ENCODE data around the gene PBX4.

PBX4 gene

DNA sequence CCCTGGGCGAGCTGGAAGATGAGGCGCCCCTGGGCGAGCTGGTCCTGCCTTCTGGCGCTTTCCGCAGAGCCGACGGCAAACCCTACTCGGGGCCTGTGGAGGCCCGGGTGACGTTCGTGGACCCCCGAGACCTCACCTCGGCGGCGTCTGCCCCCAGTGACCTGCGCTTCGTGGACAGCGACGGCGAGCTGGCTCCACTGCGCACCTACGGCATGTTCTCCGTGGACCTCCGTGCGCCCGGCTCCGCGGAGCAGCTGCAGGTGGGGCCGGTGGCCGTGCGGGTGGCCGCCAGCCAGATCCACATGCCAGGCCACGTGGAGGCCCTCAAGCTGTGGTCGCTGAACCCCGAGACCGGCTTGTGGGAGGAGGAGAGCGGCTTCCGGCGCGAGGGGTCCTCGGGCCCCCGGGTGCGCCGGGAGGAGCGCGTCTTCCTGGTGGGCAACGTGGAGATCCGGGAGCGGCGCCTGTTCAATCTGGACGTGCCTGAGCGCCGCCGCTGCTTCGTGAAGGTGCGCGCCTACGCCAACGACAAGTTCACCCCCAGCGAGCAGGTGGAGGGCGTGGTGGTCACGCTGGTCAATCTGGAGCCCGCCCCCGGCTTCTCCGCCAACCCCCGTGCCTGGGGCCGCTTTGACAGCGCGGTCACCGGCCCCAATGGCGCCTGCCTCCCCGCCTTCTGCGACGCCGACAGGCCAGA, 74.1 kb downstream of the PBX4 start:
- H3K27ac ChIP-seq = no peak overlapping the region
- TF ChIP-seq, protein P1, sequence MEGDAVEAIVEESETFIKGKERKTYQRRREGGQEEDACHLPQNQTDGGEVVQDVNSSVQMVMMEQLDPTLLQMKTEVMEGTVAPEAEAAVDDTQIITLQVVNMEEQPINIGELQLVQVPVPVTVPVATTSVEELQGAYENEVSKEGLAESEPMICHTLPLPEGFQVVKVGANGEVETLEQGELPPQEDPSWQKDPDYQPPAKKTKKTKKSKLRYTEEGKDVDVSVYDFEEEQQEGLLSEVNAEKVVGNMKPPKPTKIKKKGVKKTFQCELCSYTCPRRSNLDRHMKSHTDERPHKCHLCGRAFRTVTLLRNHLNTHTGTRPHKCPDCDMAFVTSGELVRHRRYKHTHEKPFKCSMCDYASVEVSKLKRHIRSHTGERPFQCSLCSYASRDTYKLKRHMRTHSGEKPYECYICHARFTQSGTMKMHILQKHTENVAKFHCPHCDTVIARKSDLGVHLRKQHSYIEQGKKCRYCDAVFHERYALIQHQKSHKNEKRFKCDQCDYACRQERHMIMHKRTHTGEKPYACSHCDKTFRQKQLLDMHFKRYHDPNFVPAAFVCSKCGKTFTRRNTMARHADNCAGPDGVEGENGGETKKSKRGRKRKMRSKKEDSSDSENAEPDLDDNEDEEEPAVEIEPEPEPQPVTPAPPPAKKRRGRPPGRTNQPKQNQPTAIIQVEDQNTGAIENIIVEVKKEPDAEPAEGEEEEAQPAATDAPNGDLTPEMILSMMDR (conservative IDR thresholded peaks at IDR 0.05) = no peak

DNA sequence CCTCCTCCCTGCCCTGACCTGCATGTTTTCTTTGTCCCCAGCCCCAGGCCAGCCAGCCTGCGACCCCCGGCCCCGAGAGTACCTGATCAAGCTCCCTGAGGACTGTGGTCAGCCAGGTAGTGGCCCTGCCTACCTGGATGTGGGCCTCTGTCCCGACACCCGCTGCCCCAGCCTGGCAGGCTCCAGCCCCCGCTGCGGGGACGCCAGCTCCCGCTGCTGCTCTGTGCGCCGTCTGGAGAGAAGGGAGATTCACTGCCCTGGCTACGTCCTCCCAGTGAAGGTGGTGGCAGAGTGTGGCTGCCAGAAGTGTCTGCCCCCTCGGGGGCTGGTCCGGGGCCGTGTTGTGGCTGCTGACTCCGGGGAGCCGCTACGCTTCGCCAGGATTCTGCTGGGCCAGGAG, 74.8 kb downstream of the PBX4 start:
- TF ChIP-seq, protein P1 (conservative IDR thresholded peaks at IDR 0.05) = no peak

DNA sequence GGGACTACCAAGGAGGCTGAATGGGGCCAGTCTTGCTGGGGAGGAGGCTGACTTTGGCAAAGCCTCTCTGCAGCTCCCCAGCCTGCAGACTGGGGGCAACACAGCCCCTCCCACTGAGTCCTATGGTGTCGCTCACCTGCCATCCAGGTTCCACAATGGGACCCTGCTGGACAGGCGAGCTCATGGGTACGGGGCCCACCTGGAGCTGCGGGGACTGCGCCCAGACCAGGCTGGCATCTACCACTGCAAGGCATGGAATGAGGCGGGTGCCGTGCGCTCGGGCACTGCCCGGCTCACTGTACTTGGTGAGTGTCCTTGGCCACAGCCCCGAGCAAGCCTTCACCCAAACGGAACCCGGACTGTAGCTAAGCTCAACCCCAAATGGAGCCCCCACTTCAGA, 75.4 kb downstream of the PBX4 start:
- no peak overlapping the region for H3K27ac ChIP-seq
- TF ChIP-seq, protein P1 (conservative IDR thresholded peaks at IDR 0.05) = no peak

More for the DNA sequence above, 74.8 kb downstream of the PBX4 start:
- H3K27ac ChIP-seq = no peak overlapping the region

DNA sequence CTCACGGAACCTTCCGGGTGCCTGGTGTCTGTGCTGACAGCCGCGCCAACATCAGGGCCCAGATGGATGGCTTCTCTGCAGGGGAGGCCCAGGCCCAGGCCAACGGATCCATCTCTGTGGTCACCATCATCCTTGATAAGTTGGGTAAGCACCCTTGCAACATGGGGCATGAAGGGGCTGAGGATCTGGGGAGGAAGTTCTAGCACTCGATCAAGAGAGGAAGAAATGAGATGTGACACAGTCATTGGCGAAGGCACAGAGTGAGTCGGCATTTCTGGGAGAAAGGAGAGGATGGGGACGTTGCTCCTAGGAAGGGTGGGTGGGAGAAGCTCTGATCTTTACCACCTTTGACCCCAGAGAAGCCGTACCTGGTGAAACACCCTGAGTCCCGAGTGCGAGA, 76.0 kb downstream of the PBX4 start:
- H3K27ac ChIP-seq = no peak overlapping the region
- TF ChIP-seq, protein P1 (conservative IDR thresholded peaks at IDR 0.05) = no peak

DNA sequence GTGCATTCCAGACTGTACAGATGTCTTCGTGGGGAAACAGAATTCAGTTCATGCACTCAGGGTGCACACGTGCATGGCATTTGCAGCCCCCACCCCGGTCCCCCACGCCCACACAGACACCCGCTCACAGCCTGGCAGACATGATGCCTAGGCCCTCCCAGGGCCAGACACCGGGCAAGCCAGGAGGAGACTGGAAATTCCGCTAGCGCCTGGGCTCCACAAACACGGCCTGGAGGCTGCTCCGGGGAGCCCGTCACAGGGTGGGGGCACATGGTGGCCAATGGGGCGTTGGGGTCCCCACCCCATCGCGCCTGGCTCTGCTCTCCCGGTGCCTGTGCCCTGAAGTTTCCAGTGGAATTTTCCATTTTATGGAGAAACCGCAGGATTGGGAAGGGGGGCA, 76.9 kb downstream of the PBX4 start:
- no peak overlapping the region for H3K27ac ChIP-seq
- TF ChIP-seq, protein P1 (conservative IDR thresholded peaks at IDR 0.05) = no peak

DNA sequence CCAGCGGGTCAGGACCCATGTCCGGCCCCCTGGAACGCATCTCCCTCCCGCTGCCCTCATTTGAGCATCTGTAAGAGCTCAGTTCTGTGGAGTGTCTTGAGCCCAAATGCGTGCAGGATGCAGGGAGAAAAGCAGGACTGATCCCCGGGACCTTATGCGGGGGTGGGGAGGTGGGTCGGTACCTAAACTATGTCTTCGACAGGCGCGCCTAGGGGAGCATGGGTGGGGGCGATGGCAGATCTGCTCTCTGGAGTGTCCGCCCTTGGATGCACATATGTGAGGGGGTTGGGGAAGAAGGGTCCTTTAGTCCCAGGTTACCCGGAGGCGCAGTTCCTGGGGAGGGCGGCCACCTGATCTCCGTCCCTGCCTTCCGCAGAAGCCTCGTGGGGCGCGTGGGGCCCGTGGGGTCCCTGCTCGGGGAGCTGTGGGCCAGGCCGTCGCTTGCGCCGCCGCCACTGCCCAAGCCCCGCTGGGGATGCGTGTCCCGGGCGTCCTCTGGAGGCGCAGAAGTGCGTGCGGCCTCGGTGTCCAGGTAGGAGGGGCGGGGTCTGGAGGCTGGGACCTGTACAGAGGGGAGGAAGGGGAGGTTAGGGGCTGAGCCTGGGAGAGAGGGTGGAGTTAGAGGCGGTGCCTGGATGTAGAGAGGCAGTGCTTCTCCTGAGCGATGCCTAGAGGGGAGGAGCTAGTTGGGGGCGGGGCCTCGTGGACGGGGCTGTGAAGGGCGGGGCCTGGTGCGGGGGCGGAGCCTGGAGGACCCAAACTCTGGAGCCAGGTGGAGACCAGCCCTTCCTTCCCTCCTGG, 77.6 kb downstream of the PBX4 start:
- no peak overlapping the region for H3K27ac ChIP-seq
- TF ChIP-seq, protein P1 (conservative IDR thresholded peaks at IDR 0.05) = no peak

DNA sequence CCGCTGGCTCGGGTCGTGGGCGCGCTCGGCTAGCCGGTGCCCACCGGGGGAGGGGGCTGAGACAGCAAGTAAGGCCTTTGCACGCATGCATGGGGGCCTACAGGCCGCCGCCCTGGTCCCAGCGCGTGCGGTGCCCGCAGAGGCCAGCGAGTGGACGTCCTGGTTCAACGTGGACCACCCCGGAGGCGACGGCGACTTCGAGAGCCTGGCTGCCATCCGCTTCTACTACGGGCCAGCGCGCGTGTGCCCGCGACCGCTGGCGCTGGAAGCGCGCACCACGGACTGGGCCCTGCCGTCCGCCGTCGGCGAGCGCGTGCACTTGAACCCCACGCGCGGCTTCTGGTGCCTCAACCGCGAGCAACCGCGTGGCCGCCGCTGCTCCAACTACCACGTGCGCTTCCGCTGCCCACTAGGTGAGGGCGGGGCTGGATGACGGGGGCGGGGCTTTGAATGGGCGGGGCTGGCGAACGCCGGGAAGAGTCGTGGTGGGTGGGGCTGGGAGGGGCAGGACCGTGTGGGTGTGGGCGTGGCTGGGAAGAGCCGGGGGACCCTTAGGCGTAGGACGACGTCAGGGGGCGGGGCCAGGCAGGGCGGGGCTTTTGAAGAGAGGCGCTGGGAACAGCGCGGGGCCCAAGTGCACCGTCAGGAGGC, 78.3 kb downstream of the PBX4 start:
- no peak overlapping the region for H3K27ac ChIP-seq
- TF ChIP-seq, protein P1 (conservative IDR thresholded peaks at IDR 0.05) = no peak

Measured in VCaP (cell line).